RWPE2 (cell line): Measurements from ENCODE around the gene LDLRAD3.

Source experiments
- ATAC-seq: fragments of 200-7000 bp; cut with Tn5 transposase; 3 replicates; pipeline ENCODE4 v1.9.1; 2021; ENCODE audit warnings: low read depth
- DNase-seq: peaks from one replicate; pipeline ENCODE4 v3.0.0-alpha.2; 2020; ENCODE audit warnings: low spot score
- H3K27ac ChIP-seq: fragments of 450-650 bp; 2 replicates; pipeline ENCODE4 v1.5.1; 2017; ENCODE audit warnings: mild to moderate bottlenecking; ENCODE audit not compliant: poor library complexity, severe bottlenecking
- H3K27me3 ChIP-seq: fragments of 250-450 bp; sonication (Bioruptor Pico); 2 replicates; pipeline ENCODE4 v1.5.1; 2021; ENCODE audit warnings: mild to moderate bottlenecking, moderate library complexity; ENCODE audit not compliant: insufficient read depth, poor library complexity, severe bottlenecking
- H3K36me3 ChIP-seq: fragments of 250-450 bp; sonication (Bioruptor Pico); 2 replicates; pipeline ENCODE4 v1.5.1; 2020; ENCODE audit warnings: low read depth, mild to moderate bottlenecking, moderate library complexity
- H3K4me1 ChIP-seq: fragments of 250-450 bp; sonication (Bioruptor Pico); 2 replicates; pipeline ENCODE4 v1.5.1; 2021; ENCODE audit warnings: mild to moderate bottlenecking, moderate library complexity; ENCODE audit not compliant: insufficient read depth, poor library complexity, severe bottlenecking
- H3K4me3 ChIP-seq: fragments of 250-450 bp; sonication (Bioruptor Pico); 2 replicates; pipeline ENCODE4 v1.5.1; 2021; ENCODE audit warnings: mild to moderate bottlenecking, moderate library complexity; ENCODE audit not compliant: severe bottlenecking
- H3K9me3 ChIP-seq: fragments of 250-450 bp; sonication (Bioruptor Pico); 2 replicates; pipeline ENCODE4 v1.5.1; 2021; ENCODE audit warnings: mild to moderate bottlenecking, moderate library complexity; ENCODE audit not compliant: severe bottlenecking
- TF ChIP-seq, protein P1 (sequence below): fragments of 450-650 bp; IDR thresholded peaks from one replicate; pipeline ENCODE4 v1.5.1; 2017; ENCODE audit warnings: mild to moderate bottlenecking, moderate library complexity; ENCODE audit not compliant: poor library complexity, severe bottlenecking

LDLRAD3 gene

DNA sequence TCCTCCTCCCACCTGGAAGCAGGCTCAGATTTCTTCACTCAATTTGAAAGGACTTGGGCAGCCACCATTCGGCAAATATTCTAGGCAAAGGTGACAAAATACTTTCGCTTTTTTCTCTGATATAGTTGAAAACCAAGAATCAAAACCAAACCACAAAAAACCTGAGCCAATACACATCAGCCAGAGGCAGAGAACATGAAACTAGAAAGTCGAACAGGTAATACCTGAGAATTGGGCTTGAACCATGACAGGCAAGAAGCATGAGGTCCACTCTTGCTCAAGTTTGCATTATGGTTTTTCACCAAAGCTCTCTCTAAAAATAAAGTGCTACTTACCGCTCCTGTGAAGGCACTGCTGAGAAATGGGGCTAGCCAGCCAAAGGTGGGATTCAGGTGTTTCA lies 26.2 kb upstream of the LDLRAD3 start:
- DNase-seq (no peak), ATAC-seq (no peak)
- Histone ChIP-seq H3K36me3 (no peaks in the 10 kb centered on the region), H3K4me3 (no peak overlapping the region), H3K4me1 (no peaks in the 10 kb centered on the region), H3K27ac (no peak overlapping the region), H3K9me3 (no peaks in the 10 kb centered on the region), H3K27me3 (no peaks in the 10 kb centered on the region)
- TF ChIP-seq, protein P1, sequence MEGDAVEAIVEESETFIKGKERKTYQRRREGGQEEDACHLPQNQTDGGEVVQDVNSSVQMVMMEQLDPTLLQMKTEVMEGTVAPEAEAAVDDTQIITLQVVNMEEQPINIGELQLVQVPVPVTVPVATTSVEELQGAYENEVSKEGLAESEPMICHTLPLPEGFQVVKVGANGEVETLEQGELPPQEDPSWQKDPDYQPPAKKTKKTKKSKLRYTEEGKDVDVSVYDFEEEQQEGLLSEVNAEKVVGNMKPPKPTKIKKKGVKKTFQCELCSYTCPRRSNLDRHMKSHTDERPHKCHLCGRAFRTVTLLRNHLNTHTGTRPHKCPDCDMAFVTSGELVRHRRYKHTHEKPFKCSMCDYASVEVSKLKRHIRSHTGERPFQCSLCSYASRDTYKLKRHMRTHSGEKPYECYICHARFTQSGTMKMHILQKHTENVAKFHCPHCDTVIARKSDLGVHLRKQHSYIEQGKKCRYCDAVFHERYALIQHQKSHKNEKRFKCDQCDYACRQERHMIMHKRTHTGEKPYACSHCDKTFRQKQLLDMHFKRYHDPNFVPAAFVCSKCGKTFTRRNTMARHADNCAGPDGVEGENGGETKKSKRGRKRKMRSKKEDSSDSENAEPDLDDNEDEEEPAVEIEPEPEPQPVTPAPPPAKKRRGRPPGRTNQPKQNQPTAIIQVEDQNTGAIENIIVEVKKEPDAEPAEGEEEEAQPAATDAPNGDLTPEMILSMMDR, result no peak

DNA sequence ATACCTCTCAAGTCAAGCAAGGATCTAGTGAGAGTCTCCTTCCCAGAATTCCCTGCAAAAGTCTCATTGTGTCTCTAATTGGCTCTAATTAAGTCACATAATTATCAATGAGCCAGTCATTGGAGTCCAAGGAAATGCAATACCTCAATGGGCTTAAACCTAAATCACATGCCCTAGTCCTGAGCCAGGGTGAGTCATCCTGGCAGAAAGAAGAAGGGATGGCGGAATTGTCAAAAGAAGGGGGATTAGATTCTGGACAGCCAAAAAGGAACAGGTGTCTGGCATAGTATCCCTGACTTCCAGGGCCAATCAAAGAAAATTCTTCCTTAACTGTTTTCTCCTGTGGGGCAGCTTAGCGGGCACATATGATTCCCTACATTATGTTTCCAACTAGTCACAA lies 25.1 kb upstream of the LDLRAD3 start:
- ATAC-seq (no peak), DNase-seq (no peak)
- H3K4me3 ChIP-seq, result no peak overlapping the region
- H3K27me3 ChIP-seq, result no peaks in the 10 kb centered on the region
- H3K4me1 ChIP-seq, result no peaks in the 10 kb centered on the region
- no peaks in the 10 kb centered on the region for H3K9me3 ChIP-seq
- H3K27ac ChIP-seq, result no peak overlapping the region
- no peaks in the 10 kb centered on the region for H3K36me3 ChIP-seq
- TF ChIP-seq, protein P1, result no peak

DNA sequence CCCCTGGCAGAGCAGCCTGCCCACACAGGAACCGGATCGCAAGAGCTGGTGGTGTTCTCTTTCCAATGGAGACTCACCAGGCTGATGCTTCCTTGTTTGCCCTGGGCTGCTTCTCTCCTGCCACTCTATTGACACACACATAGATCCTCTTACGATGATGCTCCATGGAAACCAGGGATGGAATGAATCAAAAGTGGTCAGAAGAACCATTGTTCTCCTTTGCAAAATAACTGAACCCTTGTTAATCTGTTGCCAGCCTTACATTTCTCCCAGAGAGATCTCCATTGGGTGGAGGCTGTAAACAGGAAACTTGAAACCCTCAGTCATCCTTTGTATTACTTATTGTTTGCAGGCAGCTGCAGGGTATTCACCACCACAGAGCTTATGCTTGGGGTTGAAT lies 24.6 kb upstream of the LDLRAD3 start:
- no peaks in the 10 kb centered on the region for H3K27me3 ChIP-seq
- H3K9me3 ChIP-seq, result no peaks in the 10 kb centered on the region
- DNase-seq (no peak), ATAC-seq (0 out of 3 replicates have a peak, but pooled peaks have one; percentile 21)
- TF ChIP-seq, protein P1, result no peak
- no peak overlapping the region for H3K4me3 ChIP-seq
- H3K27ac ChIP-seq, result no peak overlapping the region
- no peaks in the 10 kb centered on the region for H3K36me3 ChIP-seq
- H3K4me1 ChIP-seq, result no peaks in the 10 kb centered on the region

DNA sequence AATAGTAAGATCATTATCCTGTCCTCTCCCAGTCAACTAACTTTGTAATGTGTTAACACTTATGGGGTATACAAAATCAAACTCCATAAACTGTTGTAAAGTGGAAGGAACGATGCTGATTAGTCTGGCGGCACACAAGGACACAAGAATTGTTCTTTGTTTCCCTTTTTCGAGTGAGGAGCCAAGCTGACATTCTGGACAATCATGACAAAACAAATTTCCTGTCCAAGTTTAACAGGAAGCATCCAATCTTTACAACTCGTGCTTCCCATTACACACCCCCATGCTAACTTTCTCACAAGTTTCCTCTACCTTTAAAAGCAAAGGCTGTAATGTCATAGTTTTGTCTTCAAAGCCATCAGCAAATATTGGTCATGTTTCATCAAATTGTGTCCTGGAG lies 20.4 kb upstream of the LDLRAD3 start:
- TF ChIP-seq, protein P1, result no peak
- no peak for ATAC-seq

DNA sequence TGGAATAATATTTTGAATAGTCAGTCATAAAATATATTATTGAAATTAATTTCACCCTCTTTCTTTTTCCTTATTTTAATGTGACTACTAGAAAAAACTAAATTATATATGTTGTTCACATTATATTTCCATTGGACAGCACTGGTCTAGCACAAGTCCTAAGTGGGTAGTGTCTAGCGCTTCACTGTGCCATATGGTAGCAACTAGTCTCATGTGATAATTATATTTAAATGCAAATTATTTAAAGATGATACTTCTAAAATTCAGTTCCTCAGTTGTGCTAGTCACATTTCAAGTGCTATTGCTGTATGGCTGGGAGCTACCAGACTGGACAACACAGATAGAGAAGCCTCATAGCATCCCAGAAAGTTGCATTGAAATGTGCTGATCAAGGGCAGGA lies 19.1 kb upstream of the LDLRAD3 start:
- DNase-seq (no peak), ATAC-seq (no peak)
- TF ChIP-seq, protein P1, result no peak
- Histone ChIP-seq H3K36me3 (no peaks in the 10 kb centered on the region), H3K4me1 (peaks cover 16% of the 10 kb centered on the region), H3K27me3 (no peaks in the 10 kb centered on the region), H3K9me3 (no peaks in the 10 kb centered on the region), H3K27ac (no peak overlapping the region), H3K4me3 (no peak overlapping the region)

More for the DNA sequence above, 20.4 kb upstream of the LDLRAD3 start:
- peaks cover 13% of the 10 kb centered on the region for H3K4me1 ChIP-seq
- no peaks in the 10 kb centered on the region for H3K9me3 ChIP-seq
- no peak for DNase-seq
- H3K36me3 ChIP-seq, result no peaks in the 10 kb centered on the region
- no peak overlapping the region for H3K4me3 ChIP-seq
- H3K27me3 ChIP-seq, result no peaks in the 10 kb centered on the region
- H3K27ac ChIP-seq, result no peak overlapping the region
